ENCODE results near the gene NTN3.

Gene NTN3

DNA sequence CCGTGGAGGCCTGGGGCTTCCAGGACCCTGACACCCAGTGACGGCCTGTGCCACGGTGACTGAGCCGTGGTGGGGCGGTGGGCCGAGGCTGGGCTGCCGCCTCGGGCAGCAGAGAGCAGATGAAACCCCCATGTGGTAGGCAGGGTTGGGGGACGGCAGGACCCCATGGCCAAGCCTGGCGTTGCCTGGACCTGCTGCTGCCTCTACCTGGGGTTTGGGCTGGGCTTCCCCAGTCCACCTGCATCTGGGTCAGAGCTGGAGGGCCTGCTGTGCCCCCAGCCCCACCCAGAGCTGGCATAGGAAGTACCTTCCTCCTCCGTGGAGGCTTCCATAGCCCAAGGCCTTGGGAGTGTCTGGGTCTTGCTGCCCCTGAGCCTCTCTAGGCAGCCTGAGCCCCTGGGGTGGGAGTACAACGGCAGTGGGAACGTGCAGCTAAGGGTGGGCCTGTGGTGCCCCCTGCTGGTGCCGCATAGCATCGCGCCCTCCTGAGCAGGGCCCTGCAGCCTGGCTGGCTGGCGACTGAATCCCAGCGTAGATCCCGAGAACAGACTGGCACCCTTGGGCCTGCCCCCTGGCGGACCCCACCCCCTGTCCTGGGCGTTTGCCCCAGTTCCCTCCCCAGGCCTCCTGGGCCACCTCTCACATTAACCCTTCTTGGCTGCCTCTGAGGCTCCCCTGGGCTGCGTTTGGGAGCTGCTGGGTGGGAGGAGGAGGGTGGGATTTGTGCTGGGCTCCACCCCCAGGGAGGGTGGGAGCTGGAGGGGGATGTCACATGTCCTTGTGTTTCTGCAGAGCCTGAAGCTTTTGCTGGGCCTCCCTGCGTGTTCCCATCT, 30.0 kb downstream of the NTN3 start:
- in situ Hi-C loops (cut with HindIII; ENCODE audit: low sequenced_read_pairs), result no loop called here
- H3K4me3 ChIP-seq (ENCODE audit: low read depth, low read length), result no peak overlapping the region

DNA sequence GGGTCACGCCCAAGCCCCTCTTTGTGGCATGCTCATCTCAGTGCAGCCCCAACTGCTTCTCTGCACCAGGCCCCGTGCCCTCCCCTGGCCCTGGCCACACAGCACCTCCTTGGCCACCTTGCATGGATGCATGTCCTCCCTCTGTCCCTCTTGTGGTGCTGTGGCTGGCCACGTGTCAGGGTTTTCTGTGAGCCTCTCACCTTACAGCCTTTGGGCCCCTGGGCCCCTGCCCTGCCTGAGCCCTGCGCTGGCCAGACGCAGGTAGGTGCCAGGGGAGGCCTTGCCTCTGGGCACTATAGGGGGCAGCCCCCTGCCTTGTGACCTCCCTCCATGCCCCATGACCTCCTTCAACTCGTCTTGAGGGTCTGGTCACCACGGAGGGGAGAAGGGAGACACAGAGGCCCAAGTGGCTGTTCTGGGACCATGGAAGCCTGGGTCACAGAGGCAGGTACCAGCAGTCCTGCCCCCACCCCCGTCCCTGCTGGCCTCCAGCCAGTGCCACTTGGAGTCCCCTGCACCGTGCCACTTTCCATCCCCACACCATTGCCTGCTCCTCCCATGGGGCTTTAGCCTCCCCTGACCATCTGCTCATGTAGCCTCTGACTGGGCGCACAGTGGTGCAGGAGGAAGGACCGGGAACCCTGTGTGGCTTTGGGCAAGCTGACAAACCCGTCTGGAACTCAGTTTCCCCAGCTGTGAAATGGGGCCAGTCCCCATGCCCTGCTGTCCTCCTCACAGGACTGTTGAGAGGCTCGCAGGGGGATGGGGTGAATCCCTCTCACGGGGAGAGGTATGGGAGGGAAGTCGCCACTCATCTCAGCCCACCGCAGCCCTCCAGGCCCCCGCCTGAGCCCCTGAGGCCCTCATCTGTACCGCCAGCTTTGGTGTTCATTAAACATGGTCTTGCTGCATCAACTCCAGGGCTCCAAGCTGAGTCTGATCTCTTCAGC, 31.1 kb downstream of the NTN3 start:
- no peak overlapping the region for H3K4me3 ChIP-seq (ENCODE audit: low read depth, low read length)
- in situ Hi-C loops (cut with HindIII; ENCODE audit: low sequenced_read_pairs), result no loop called here
- no peak for DNase-seq (ENCODE audit: low read depth, low spot score)
- TF ChIP-seq, protein P1, sequence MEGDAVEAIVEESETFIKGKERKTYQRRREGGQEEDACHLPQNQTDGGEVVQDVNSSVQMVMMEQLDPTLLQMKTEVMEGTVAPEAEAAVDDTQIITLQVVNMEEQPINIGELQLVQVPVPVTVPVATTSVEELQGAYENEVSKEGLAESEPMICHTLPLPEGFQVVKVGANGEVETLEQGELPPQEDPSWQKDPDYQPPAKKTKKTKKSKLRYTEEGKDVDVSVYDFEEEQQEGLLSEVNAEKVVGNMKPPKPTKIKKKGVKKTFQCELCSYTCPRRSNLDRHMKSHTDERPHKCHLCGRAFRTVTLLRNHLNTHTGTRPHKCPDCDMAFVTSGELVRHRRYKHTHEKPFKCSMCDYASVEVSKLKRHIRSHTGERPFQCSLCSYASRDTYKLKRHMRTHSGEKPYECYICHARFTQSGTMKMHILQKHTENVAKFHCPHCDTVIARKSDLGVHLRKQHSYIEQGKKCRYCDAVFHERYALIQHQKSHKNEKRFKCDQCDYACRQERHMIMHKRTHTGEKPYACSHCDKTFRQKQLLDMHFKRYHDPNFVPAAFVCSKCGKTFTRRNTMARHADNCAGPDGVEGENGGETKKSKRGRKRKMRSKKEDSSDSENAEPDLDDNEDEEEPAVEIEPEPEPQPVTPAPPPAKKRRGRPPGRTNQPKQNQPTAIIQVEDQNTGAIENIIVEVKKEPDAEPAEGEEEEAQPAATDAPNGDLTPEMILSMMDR (IDR thresholded peaks at IDR 0.05; ENCODE audit: low read depth, low read length), result no peak

More for the DNA sequence above, 30.0 kb downstream of the NTN3 start:
- TF ChIP-seq, protein P1 (IDR thresholded peaks at IDR 0.05; ENCODE audit: low read depth, low read length), result peak; percentile 98
- DNase-seq (ENCODE audit: low read depth, low spot score), result peak; percentile 77

DNA sequence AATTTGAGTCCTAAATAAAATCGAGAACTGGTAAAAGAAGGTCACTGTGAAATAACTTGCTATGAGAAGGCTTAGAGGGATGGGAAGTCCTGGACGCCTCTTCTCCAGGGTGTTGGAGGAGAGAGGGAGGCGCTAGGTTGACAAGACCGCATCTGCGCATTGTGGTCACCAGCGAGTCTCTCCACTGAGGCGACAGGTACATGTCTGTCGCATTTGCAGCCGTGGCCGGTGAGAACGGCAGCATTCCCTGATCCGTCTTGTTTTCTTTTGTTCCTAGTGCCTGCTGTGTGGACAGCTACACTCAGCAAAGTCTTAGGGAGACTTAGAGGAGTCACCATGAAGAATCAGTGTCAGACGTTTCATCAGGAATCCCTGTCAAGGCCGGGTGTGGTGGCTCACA, 34.6 kb downstream of the NTN3 start:
- no peak overlapping the region for H3K4me3 ChIP-seq (ENCODE audit: low read depth, low read length)
- TF ChIP-seq, protein P1 (IDR thresholded peaks at IDR 0.05; ENCODE audit: low read depth, low read length), result no peak
- no peak for DNase-seq (ENCODE audit: low read depth, low spot score)
- in situ Hi-C loops (cut with HindIII; ENCODE audit: low sequenced_read_pairs), result no loop called here

DNA sequence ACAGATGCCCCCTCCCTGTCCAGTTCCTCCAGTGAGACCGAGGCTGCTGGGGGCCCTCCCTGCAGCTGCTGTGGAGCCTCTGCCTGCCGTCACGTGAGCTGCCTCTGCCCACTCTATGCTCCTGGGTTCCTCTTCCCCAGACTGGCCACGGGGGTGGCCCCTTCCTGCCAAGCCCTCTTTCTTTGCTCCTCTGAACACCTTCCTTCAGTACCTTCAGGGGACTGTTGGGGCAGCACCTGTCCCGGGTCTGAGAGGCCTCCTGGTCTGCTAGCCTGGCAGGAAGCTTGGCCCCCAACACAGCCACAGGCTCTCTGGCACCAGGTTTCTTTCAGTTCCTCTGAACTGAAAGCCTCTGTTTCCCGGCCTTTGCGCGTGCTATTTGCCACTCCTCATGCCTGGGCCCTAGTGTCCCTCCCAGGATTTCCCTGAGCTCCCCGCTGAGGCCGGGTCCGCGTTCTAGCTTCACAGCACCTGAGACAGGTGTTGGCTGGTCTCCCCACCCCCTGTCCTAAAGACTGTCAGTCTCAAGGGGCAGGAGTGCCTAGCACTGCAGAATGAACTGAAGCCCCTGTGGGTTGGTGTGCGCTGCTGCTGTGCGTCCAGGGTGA, 36.1 kb downstream of the NTN3 start:
- H3K4me3 ChIP-seq (ENCODE audit: low read depth, low read length), result no peak overlapping the region
- in situ Hi-C loops (cut with HindIII; ENCODE audit: low sequenced_read_pairs), result no loop called here
- DNase-seq (ENCODE audit: low read depth, low spot score), result no peak
- TF ChIP-seq, protein P1 (IDR thresholded peaks at IDR 0.05; ENCODE audit: low read depth, low read length), result no peak

DNA sequence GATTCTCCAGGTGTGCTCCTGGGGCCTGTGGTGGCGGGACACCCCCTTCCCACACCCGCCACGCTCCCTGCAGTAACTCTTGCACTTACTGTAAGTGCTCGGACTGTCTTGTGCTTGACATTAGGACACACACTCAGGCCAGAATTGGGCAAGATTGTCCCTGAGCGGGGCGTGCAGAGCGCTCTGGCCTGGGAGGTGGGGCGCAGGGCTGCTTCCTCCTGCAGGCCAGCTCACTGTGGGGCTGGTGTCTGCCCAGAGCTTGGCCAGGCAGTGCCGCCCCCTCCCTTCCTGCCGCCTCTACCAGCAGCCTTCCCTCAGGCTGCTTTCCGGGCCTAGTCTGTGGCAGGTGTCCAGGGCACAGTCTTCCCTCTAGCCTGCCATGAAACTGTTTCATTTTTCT, 36.6 kb downstream of the NTN3 start:
- no peak for DNase-seq (ENCODE audit: low read depth, low spot score)
- TF ChIP-seq, protein P1 (IDR thresholded peaks at IDR 0.05; ENCODE audit: low read depth, low read length), result no peak
- no peak overlapping the region for H3K4me3 ChIP-seq (ENCODE audit: low read depth, low read length)
- in situ Hi-C loops (cut with HindIII; ENCODE audit: low sequenced_read_pairs), result no loop called here

DNA sequence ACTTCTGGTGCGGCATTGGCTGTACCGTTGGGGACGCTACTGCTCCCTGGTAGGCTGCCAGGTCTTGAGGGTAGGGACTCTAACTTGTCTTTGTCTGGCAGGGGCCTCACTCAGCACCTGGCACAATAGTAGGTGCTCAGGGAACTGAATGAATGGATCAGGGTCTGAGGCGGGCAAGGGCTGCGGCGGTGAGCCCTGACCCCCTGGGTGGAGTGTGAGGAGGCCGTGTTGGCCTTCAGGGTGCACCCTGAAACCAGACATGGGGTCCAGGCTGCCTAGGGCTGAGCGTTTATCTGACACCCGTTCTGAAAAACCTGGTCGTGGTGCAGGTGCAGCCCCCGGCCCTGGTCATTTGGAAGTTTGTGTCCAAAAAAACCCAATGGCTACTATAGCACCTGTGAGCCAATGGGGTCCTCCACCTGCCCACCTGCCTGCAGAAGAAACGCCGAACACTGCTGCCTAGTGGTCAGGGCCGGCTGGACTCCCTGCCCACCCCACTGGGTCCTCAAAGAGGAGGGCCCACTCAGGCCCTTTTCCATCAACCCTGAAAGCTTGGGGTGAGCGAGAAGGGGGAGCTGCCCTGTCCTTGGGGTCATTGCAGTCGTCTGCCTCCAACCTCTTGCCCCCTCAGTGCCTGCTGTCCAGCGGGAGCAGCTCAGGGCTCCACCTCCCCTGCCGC, 37.8 kb downstream of the NTN3 start:
- H3K4me3 ChIP-seq (ENCODE audit: low read depth, low read length), result no peak overlapping the region
- DNase-seq (ENCODE audit: low read depth, low spot score), result no peak
- in situ Hi-C loops (cut with HindIII; ENCODE audit: low sequenced_read_pairs), result no loop called here
- TF ChIP-seq, protein P1 (IDR thresholded peaks at IDR 0.05; ENCODE audit: low read depth, low read length), result no peak

Measured in astrocyte of the spinal cord (primary cell).